ENCODE measurements around the gene TNFRSF12A.

TNFRSF12A gene

GRCh38 chr16:2985893-2986355 lies 34.2 kb upstream of the TNFRSF12A start:
- TF ChIP-seq CTCF (IDR thresholded peaks at IDR 0.05; ENCODE audit: borderline replicate concordance, control extremely low read depth, extremely low read depth, insufficient read depth, missing control alignments), result no peak
- no peak for DNase-seq (ENCODE audit: low spot score)
- in situ Hi-C loops (cut with MboI; ENCODE audit: low sequenced_read_pairs, unreplicated experiment), result no loop called here

GRCh38 chr16:2986623-2987188 lies 33.5 kb upstream of the TNFRSF12A start:
- in situ Hi-C loops (cut with MboI; ENCODE audit: low sequenced_read_pairs, unreplicated experiment), result no loop called here
- no peak for TF ChIP-seq CTCF (IDR thresholded peaks at IDR 0.05; ENCODE audit: borderline replicate concordance, control extremely low read depth, extremely low read depth, insufficient read depth, missing control alignments)
- no peak for DNase-seq (ENCODE audit: low spot score)

GRCh38 chr16:2987286-2987685 lies 32.9 kb upstream of the TNFRSF12A start:
- TF ChIP-seq CTCF (IDR thresholded peaks at IDR 0.05; ENCODE audit: borderline replicate concordance, control extremely low read depth, extremely low read depth, insufficient read depth, missing control alignments), result no peak
- no peak for DNase-seq (ENCODE audit: low spot score)
- in situ Hi-C loops (cut with MboI; ENCODE audit: low sequenced_read_pairs, unreplicated experiment), result no loop called here

GRCh38 chr16:2987833-2988232 lies 32.3 kb upstream of the TNFRSF12A start:
- no peak for DNase-seq (ENCODE audit: low spot score)
- in situ Hi-C loops (cut with MboI; ENCODE audit: low sequenced_read_pairs, unreplicated experiment), result no loop called here
- no peak for TF ChIP-seq CTCF (IDR thresholded peaks at IDR 0.05; ENCODE audit: borderline replicate concordance, control extremely low read depth, extremely low read depth, insufficient read depth, missing control alignments)

- in situ Hi-C loops (cut with MboI; ENCODE audit: low sequenced_read_pairs, unreplicated experiment), result no loop called here
- no peak for DNase-seq (ENCODE audit: low spot score)
- no peak for TF ChIP-seq CTCF (IDR thresholded peaks at IDR 0.05; ENCODE audit: borderline replicate concordance, control extremely low read depth, extremely low read depth, insufficient read depth, missing control alignments)
Observed at GRCh38 chr16:2988590-2989099, 31.5 kb upstream of the TNFRSF12A start.

GRCh38 chr16:2990891-2991290 lies 29.3 kb upstream of the TNFRSF12A start:
- in situ Hi-C loops (cut with MboI; ENCODE audit: low sequenced_read_pairs, unreplicated experiment), result no loop called here
- DNase-seq (ENCODE audit: low spot score), result no peak
- TF ChIP-seq CTCF (IDR thresholded peaks at IDR 0.05; ENCODE audit: borderline replicate concordance, control extremely low read depth, extremely low read depth, insufficient read depth, missing control alignments), result no peak
